HEK293 (cell line): ENCODE data around the gene EXTL1.

Experiments used
- CTCF ChIA-PET: fragments of 350-600 bp; formaldehyde crosslinking; extraction: SDS; loops from one replicate; lab custom pipeline; 2021; ENCODE audit warnings: antibody characterized with exemption; lab: Yijun Ruan, JAX
- POLR2A ChIA-PET: fragments of 300-600 bp; formaldehyde crosslinking; extraction: SDS; loops from one replicate; lab custom pipeline; 2020; ENCODE audit warnings: antibody characterized with exemption, inconsistent platforms; lab: Yijun Ruan, JAX
- H3K27ac ChIP-seq: fragments of 200-500 bp; sonication (Bioruptor generic); 2 replicates; pipeline ENCODE4 v1.5.1; 2014; ENCODE audit warnings: low read depth, low read length, control low read depth, inconsistent platforms; ENCODE audit errors: extremely low read depth
- H3K36me3 ChIP-seq, 2 experiments: fragments of 200-500 bp in 1 of 2; sonication (Bioruptor generic) in 1 of 2; 1 replicate in 1 of 2; 2 replicates in 1 of 2; pipeline ENCODE4 v1.5.1; 2014 to 2017; ENCODE audit warnings: inconsistent platforms in 2 of 2, low read length in 2 of 2; ENCODE audit not compliant: control insufficient read depth in 2 of 2, insufficient read depth in 1 of 2
- H3K4me1 ChIP-seq: fragments of 200-500 bp; sonication (Bioruptor generic); 2 replicates; pipeline ENCODE4 v1.5.1; 2014; ENCODE audit warnings: mild to moderate bottlenecking, low read length, inconsistent platforms; ENCODE audit not compliant: control insufficient read depth, insufficient read depth
- H3K4me3 ChIP-seq: 2 replicates; pipeline ENCODE4 v1.5.1; 2011; ENCODE audit warnings: low read depth, mild to moderate bottlenecking, control low read depth, low read length, moderate library complexity
- H3K9me3 ChIP-seq: fragments of 200-500 bp; sonication (Bioruptor generic); 2 replicates; pipeline ENCODE4 v1.5.1; 2014; ENCODE audit warnings: low read depth, low read length, inconsistent platforms; ENCODE audit not compliant: control insufficient read depth, insufficient read depth
- CTCF ChIP-seq: fragments of 450-650 bp; formaldehyde crosslinking; IDR thresholded peaks from 2 replicates; pipeline ENCODE4 v1.5.1; 2016; ENCODE audit warnings: missing biosample characterization, missing genetic modification characterization
- GLIS1 ChIP-seq: fragments of 450-650 bp; formaldehyde crosslinking; IDR thresholded peaks from 2 replicates; pipeline ENCODE4 v1.5.1; 2016; ENCODE audit warnings: missing biosample characterization, missing genetic modification characterization
- KLF9 ChIP-seq: fragments of 450-650 bp; formaldehyde crosslinking; IDR thresholded peaks from 2 replicates; pipeline ENCODE4 v1.5.1; 2016; ENCODE audit warnings: missing biosample characterization, missing genetic modification characterization, low read depth
- PATZ1 ChIP-seq: fragments of 450-650 bp; formaldehyde crosslinking; IDR thresholded peaks from 2 replicates; pipeline ENCODE4 v1.5.1; 2016; ENCODE audit warnings: missing biosample characterization, missing genetic modification characterization
- PRDM4 ChIP-seq: fragments of 450-650 bp; formaldehyde crosslinking; IDR thresholded peaks from 2 replicates; pipeline ENCODE4 v1.5.1; 2017; ENCODE audit warnings: missing biosample characterization, missing genetic modification characterization
- ZBTB11 ChIP-seq: fragments of 450-650 bp; formaldehyde crosslinking; conservative IDR thresholded peaks from 2 replicates; pipeline ENCODE4 v1.5.1; 2016; ENCODE audit warnings: low read depth, missing biosample characterization, missing genetic modification characterization
- ZNF248 ChIP-seq: fragments of 450-650 bp; formaldehyde crosslinking; IDR thresholded peaks from 2 replicates; pipeline ENCODE4 v1.5.1; 2017; ENCODE audit warnings: missing biosample characterization, missing genetic modification characterization
- ZNF341 ChIP-seq: fragments of 450-650 bp; formaldehyde crosslinking; IDR thresholded peaks from 2 replicates; pipeline ENCODE4; 2016; ENCODE audit warnings: low read depth, missing biosample characterization, missing genetic modification characterization
- ZNF449 ChIP-seq: fragments of 450-650 bp; formaldehyde crosslinking; IDR thresholded peaks from 2 replicates; pipeline ENCODE4 v1.5.1; 2017; ENCODE audit warnings: missing biosample characterization, mild to moderate bottlenecking, missing genetic modification characterization, moderate library complexity
- ZNF544 ChIP-seq: fragments of 450-650 bp; formaldehyde crosslinking; IDR thresholded peaks from 2 replicates; pipeline ENCODE4 v1.5.0; 2017; ENCODE audit warnings: missing biosample characterization, missing genetic modification characterization
- ZNF555 ChIP-seq: fragments of 450-650 bp; formaldehyde crosslinking; conservative IDR thresholded peaks from 2 replicates; pipeline ENCODE4 v1.5.1; 2017; ENCODE audit warnings: missing biosample characterization, mild to moderate bottlenecking, missing genetic modification characterization, inconsistent platforms
- ZNF600 ChIP-seq: fragments of 450-650 bp; formaldehyde crosslinking; IDR thresholded peaks from 2 replicates; pipeline ENCODE4 v1.5.1; 2016; ENCODE audit warnings: missing biosample characterization, missing genetic modification characterization
- ZNF692 ChIP-seq: fragments of 450-650 bp; formaldehyde crosslinking; IDR thresholded peaks from 2 replicates; pipeline ENCODE4 v1.5.1; 2016; ENCODE audit warnings: missing biosample characterization, missing genetic modification characterization
- ZSCAN4 ChIP-seq: fragments of 450-650 bp; formaldehyde crosslinking; IDR thresholded peaks from 2 replicates; pipeline ENCODE4 v1.5.1; 2017; ENCODE audit warnings: missing biosample characterization, missing genetic modification characterization

Gene EXTL1

GRCh38 chr1:25992689-25993171 lies 28.8 kb upstream of the EXTL1 start:
- Histone ChIP-seq H3K36me3 (peaks cover 0 to 10% of the 10 kb centered on the region in 2 experiments; a peak in 2 of 3 replicates), H3K4me3 (no peak overlapping the region), H3K27ac (no peak overlapping the region), H3K9me3 (no peaks in the 10 kb centered on the region), H3K4me1 (no peaks in the 10 kb centered on the region)
- TF ChIP-seq ZNF544 (no peak), ZNF449 (tag by site-specific recombination) (no peak), ZNF600 (tag by site-specific recombination) (no peak), ZNF555 (tag by site-specific recombination) (no peak), CTCF (tag by site-specific recombination) (no peak), ZNF341 (no peak), ZNF692 (tag by site-specific recombination) (no peak), ZBTB11 (tag by site-specific recombination) (no peak), ZNF248 (tag by site-specific recombination) (no peak), KLF9 (tag by site-specific recombination) (no peak), GLIS1 (tag by site-specific recombination) (no peak), PRDM4 (no peak), PATZ1 (no peak), ZSCAN4 (no peak)
- ChIA-PET POLR2A (interaction anchor here (1.4 kb wide), 1 partner anchor 97 kb away, joined by 5 read pairs; no protein-coding TSS in a partner anchor), CTCF (interaction anchor here (0.6 to 5.3 kb wide), 3 partner anchors 9 to 195 kb away, joined by 3 to 86 read pairs (median 3); no protein-coding TSS in a partner anchor)
